HG03469 (cell line): Measurements from ENCODE around the gene RAB3GAP2.
"Not testable (repeated sequence)": the region's sequence is repeated elsewhere in the genome, so short reads cannot be mapped to it uniquely, and the experiment has no call there.

Source experiments
- ATAC-seq: cut with Tn5 transposase; IDR thresholded peaks from one replicate; pipeline ENCODE4 v1.9.1; 2021; ENCODE audit warnings: mild to moderate bottlenecking, moderate library complexity, moderate number of reproducible peaks; ENCODE audit not compliant: unreplicated experiment

The RAB3GAP2 gene

DNA sequence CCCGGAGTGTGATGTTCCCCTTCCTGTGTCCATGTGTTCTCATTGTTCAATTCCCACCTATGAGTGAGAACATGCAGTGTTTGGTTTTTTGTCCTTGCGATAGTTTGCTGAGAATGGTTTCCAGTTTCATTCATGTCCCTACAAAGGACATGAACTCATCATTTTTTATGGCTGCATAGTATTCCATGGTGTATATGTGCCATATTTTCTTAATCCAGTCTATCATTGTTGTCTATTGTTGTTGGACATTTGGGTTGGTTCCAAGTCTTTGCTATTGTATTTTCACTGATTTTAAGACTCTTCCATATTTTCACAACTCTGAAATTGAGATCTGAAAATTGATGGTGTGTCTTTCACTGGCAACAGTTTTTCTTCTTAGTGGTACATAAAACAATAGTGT is 67.5 kb downstream of the RAB3GAP2 start:
- not testable (repeated sequence) for ATAC-seq

DNA sequence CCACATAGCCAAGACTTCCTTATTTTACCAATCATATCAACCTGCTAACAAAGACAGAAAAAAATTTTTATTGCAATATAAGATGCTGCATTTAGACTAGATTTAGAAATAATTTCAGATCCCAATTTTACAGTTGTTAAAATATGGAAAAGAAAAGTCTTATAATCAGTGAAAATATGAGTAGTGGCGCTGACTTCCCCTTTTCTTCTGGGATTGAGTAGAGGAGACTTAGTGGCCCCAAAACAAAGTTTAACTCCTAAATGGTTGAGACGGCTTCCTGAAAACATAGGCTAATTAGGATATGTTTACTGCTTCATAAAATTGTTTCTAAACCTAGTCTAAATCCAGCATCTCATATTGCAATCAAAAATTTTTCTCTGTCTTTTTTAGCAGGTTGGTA is 68.4 kb downstream of the RAB3GAP2 start:
- ATAC-seq: no peak

DNA sequence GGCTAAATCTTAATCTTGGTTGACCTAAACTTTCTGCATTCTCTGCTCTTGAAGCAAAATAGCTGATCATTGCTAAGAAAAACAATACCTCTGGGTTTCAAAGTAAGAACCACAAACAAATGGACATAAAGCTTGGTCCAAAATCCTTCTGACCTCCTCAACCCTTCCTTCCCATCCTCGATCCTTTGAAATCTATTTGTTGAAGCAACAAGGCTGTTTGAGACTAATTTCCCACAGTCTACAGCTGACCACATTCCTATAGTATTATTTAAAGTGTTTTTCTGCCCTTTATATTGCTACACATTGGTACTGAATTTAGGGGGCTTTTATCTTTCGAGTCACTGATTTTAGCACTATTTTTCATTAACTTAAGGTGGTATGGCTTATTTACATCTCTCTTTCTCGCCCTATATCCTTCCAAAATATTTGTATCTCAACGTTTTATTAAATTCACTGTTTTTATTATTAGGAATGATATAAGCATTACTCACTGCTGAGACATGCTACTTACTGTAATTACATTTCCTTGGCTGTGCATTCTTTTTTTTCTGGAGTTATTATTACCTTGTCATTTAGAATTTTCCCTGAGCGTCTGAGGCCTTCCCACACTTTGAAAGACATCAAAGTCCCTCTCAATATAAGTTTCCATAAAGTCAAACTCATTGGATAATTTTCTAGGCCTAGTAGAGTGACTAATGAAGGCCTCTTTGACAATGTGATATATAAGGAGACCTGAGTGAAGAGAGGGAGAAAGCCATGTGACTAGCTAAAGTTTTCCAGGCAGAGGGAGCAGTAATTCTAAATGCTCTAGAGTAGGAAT is 73.9 kb downstream of the RAB3GAP2 start:
- no peak for ATAC-seq

DNA sequence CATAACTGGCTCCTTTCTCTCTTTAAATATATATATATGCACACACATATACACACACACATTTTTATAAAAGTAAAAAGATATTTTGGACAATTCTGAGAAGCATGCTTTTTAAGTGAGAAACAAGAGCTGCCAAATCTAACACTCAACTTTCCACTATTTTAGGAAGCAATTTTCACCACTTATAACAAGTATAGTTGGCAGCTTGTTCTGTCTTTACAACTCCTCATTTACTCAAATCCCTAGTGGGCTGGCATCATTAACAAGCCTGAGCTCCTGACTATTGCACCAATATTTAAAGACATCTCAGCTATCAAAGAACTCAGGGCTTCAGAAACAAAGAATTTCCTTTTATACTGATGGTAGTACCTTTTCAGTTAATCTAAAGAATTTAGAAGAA is 76.6 kb downstream of the RAB3GAP2 start:
- no peak for ATAC-seq

DNA sequence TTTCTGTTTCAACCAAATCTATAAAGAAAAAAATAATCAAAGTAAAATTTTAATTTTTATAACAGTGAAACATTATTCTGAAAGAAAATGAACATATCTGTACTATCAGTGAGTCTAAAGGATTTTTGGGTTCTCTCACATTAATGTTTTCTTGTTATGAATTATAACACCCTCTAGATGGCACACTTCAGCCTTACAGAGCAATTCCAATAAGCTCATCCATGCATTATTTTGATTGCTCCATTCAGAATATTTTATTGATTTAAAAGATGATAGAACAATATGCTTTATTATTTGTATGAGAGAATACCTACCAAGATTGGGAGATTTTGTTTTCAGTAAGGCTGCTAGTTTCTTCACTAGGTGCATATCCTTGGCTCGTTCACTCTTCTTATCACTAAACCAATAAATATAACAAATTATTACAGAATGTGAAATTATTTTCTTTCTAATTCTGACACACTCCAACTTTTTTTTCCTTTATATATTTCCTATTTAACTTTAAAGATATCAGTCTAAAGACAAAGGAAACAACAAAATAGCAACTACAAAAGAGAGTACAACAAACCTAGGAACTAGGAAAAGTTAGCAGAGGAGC is 82.4 kb downstream of the RAB3GAP2 start:
- ATAC-seq: no peak

DNA sequence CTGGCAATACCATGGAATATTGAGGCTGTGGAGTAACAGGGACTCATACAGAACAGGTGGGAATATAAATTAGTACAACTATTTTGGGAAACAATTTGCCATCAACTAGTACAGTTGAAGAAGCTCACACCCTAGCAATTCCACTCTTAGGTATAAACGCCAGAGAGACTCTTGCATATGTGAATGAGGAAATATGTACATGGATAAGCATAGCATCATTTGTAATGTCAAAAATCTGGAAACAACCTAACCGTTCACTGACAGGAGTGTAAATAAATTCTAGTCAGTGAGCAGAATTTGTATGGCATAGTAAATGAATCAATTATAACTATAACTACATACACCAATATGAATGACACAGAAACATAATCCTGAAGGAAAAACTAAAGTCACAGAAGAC is 83.7 kb downstream of the RAB3GAP2 start:
- ATAC-seq: no peak

DNA sequence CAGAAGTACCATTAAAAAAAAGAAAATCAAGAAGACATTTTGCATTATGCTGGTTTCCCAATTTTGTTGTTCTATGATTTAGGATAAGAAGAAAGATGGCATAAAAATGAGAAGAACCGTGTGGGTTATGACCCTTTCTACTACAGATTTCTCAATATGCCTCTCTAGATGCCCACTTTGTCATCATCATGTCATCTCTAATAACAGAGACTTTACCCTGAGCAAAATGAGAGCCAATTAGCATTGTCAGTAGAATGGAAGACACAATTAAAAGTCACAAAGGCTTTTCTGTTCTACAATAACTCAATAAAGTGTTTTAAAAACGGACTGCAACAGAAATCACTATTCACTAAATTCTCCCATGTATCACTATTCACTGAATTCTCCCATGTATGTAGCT is 85.5 kb downstream of the RAB3GAP2 start:
- no peak for ATAC-seq

DNA sequence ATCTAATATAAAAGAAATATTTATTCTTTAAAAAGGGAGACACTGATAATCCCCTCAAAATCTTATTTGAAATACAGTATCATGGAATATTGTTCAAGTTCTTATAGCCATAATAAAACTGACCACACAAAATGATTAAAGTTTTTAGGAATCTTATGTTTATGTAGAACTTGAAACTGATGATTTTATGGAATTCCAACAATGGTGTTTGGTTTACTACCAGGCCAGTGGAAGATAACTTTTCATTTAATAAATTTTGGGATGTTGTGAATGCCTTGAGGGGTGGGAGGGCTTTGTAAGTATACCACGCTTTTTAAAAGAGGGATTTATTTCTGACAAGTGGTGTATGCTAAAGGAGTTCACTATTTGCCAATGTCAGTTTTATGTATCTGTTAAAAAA is 87.7 kb downstream of the RAB3GAP2 start:
- no peak for ATAC-seq

DNA sequence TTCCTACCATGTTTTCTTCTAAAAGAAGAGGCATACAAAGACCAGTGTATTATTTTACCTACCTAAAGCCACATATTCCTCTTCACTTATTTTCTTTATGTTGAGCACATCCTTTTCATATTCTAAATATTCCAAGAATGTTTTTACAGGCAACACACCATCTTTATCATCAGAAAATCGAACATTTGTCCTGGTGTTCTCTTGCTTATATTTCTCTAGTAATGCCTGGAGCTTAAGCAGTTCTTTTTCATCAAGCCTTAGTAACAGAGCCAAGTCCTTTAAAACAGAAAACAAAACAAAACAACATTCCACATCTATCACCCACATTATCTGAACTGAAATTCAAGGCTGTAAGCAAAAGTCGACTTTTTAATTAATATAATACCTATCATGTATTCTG is 89.6 kb downstream of the RAB3GAP2 start:
- no peak for ATAC-seq

DNA sequence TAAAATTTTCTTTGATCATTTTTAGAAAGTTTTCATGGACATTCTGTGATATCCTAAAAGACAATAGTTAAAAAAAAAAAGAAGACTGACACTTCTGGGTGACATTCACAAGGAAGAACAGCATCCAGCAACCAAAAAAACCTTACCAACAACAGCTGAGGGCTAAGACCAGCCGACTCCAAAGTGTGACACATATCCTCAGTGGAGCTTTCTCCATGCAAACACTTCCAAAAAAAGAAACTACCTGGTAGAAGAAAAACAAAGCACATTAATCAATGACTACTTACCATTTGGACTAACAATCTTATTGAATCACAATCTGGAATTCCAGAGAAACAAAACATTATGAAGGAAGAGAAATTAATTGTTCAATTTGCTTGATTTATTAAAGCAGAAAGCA is 90.1 kb downstream of the RAB3GAP2 start:
- no peak for ATAC-seq

DNA sequence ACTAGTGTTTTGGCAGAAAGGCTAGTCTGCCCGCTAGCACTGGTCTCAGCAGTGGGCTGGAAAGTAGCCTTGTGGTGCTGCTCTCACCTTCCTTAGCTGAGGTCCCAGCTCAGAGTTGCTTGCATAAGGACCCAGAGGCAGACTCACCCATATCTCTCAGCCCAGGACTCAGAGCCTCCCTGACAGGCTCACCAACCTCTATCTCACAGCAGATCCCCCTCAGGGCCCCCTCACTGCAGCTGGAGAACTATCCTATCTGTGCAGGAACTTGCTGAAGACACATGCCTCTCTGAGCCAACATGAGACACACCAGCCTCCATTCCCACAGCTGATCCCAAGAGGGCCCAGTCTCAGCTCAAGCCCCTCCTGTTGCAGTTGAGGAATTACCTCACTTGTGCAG is 95.7 kb downstream of the RAB3GAP2 start:
- ATAC-seq: no peak

DNA sequence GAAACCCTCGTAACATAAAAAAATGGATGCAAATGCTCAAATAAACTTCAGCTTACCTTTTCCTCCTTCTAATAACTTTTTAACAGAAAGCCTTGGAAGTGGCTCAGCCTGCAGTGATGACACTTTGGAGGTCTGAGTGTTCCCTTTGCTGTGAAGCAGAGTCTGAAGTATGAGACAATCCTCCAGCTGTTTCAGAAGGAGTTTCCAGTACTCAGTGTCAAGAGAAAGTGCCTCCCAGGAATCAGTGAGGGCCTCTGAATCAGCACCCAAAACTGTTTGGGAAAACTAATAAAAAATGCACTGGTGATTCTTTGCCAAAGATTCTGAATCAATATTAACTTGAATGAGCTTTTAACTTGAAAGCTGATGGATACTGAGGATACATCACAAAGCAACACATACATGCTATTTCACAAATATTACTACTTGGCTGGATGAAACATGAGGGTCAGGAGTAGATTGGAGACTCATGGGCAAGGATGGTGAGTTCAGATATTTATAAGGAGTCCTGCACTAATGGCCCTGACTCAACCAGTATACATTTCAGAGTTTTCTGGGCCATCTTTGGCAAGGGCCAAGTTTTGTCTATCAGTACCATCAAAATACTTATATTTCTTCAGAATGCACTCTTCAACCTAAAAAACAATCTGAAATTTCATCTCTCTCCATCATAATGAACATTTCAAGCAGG is 101.3 kb downstream of the RAB3GAP2 start:
- ATAC-seq: no peak

DNA sequence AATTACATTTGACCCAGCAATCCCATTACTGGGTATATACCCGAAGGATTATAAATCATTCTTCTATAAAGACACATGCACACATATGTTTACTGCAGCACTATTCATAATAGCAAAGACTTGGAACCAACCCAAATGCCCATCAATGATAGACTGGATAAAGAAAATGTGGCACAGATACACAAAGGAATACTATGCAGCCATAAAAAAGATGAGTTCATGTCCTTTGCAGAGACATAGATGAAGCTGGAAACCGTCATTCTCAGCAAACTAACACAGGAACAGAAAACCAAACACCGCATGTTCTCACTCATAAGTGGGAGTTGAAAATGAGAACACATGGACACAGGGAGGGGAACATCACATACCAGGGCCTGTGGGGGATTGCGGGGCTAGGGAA is 102.4 kb downstream of the RAB3GAP2 start:
- ATAC-seq: not testable (repeated sequence)

DNA sequence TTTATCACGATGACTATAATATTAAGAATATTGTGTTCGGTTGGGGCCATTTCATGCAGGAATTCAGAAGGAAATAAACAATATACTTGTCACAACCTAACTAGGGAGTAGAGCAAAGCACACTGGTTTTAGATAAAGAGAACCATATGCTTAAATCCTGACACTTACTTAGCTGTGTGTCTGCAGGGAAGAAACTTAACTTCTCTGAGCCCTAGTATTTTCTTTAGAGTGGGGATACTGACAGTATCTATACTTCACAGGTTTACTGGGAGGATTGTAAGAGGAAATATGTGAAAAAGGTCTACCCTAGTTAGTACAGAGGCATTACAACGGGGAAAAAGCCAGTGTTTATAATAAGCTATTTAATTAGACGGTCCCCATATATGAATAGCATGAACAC is 105.4 kb downstream of the RAB3GAP2 start:
- no peak for ATAC-seq

DNA sequence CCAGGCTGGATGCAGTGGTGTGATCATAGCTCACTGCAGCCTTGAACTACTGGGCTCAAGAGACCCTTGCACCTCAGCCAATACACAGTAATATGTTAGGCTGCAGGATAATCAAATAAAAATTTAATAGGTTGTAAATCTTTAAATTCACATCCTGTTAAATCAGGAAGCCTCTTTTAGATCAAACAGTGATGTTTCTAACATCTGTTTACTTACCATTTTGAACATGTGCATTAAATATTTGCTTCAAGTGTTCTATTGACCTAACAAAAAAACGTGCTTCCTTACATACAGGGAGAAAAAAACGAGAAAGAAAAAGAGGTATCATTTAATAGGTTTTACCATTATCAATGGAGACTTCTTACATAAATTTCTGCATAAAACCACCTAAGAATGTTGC is 107.7 kb downstream of the RAB3GAP2 start:
- ATAC-seq: no peak

DNA sequence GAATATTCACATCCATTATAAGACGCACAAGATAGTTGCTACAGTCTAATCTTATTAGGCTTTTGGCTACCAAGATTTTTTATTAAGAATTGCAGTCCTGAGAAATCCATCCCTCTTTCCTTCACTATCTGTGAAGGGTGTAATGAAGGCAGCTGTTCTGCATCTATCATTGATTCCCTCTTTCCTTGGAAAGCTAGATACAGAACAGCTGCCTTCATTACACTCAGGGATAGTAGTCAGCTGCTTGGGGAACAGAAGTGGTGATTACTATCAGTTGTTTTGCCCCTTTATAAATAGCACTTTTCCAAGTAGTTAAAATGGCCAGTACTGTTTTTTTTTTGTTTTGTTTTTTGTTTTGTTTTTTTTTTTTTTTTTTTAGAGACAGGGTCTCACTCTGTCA is 108.1 kb downstream of the RAB3GAP2 start:
- ATAC-seq: no peak

DNA sequence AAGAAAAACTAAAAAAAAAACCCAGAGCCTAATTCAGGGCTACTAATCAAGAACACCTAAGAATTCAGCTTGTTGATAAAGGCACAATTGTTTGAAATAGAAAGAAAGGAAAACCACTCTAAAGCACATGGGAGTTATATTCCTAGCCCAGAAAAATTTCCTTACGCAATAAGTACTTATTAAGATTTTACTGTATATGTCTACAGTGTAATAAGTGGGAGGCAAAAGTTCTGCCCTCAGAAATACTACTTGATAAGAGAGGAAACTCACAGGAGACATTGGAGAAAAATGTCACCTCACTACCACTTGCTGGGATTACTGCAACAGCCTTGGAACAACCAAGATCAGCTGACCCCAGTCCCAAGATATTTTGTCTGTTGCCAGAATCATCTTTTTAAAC is 112.2 kb downstream of the RAB3GAP2 start:
- no peak for ATAC-seq

DNA sequence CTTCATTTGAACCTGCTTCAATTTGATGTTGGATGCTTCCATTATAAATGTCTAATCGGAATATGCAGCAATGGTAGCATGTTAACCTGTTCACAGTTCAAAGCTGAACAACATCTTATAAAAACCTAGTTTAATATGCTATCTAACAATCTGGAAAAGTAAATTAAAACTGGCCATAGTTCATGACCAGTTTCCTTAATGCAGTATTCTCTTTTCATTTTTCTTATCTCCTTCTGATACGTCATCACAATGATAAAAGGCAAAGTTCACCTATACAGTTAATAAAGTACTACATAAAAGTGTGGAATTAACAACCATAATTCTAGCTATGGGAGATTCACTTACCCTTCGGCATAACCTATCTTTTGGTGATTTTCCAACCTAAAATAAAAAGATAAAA is 113.2 kb downstream of the RAB3GAP2 start:
- no peak for ATAC-seq

DNA sequence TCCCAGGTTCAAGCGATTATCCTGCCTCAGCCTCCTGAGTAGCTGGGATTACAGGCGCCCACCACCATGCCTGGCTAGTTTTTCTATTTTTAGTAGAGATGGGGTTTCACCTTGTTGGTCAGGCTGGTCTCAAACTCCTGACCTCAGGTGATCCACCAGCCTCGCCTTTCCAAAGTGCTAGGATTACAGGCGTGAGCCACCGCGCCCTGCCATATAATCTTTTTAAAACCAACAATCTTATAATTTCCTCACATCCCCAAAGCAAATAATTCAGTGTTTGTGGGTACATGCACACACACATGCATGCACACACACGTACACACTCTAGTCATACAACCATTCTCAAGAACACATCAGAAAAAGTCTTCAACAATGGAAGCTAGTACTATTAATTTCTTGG is 113.7 kb downstream of the RAB3GAP2 start:
- ATAC-seq: not testable (repeated sequence)

DNA sequence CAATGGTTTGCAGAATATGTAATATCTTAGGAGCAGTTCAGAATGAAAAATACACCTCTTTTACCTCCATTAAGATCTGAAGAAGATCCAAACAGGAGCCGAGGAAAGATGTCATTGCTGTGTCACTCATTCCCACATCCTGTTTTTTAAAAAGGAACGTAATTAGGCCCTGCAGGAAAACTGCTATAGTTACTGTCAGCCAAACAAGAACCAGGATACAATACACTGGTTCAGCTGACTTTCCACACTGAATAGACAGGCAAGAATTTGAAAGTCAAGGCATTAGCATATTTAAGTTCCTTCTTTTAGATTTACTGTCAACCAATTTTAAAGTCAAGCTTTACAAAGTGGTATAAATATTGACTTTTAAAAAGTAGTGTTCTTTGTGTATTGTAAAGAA is 114.5 kb downstream of the RAB3GAP2 start:
- ATAC-seq: no peak

DNA sequence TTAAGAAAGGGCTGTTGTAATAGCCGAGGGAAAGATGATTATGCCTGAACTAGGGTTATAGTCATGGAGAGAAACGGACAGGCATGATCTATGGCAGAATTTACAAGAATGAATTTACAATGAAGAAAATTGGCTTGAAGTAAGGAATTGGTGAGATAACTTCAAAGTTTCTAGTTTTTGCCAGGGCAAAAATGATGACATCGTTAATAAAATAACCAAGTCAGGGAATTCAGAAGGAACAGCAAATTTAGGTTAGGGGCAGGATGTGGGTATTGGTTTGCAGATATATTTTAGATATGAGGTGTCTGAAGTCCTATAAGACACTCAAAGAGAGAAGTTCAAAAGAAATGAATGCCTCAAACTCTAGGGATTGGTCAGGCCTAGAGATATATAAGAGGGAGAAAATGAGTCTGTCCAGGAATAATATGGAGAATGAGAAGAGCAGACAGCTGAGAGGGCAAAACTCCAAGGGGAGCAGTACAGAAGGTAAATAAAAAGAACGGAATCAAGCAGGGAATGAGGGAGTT is 115.6 kb downstream of the RAB3GAP2 start:
- no peak for ATAC-seq

DNA sequence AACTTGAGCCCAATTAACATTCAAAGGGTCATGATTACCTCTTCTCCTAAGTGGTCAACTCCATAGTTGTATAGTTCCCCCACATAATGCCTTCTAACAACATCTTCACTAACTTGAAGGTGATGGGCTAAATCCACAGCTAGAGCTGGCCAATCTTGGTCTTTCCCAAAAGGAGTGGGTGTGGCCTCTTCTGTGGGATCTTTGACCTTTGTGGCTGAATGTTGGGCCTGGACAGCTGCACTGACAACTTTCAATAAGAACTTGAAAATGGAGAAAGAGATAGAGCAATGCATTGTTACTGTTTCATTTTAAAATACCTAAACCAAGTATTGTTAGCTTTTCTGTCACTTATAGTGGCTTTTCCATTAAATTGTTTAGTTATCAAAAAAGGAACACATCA is 119.1 kb downstream of the RAB3GAP2 start:
- ATAC-seq: no peak
